HL-60 (cell line): ENCODE data around the gene MYOF.
A peak's percentile ranks its signal among the peaks of the same experiment; 100 is the strongest.

Experiments
- DNase-seq, 2 experiments: peaks; one replicate each; pipeline ENCODE4 v3.0.0-alpha.2; 2010 to 2020; ENCODE audit warnings: low read depth in 1 of 2, low spot score in 1 of 2
- H3K27ac ChIP-seq: fragments of 250-450 bp; sonication (Bioruptor Pico); replicated peaks from 2 replicates; pipeline ENCODE4 v1.5.1; 2020; ENCODE audit warnings: mild to moderate bottlenecking, moderate library complexity
- H3K27me3 ChIP-seq: fragments of 250-450 bp; sonication (Bioruptor Pico); 2 replicates; pipeline ENCODE4 v1.5.1; 2021; ENCODE audit warnings: mild to moderate bottlenecking, moderate library complexity; ENCODE audit not compliant: insufficient read depth, poor library complexity, severe bottlenecking
- H3K4me3 ChIP-seq: replicated peaks from 2 replicates; pipeline ENCODE4 v1.5.1; 2011; ENCODE audit warnings: mild to moderate bottlenecking, control low read depth, low read length; ENCODE audit not compliant: insufficient read depth
- CTCF ChIP-seq: IDR thresholded peaks from one replicate; pipeline ENCODE4 v1.5.1; 2011; ENCODE audit warnings: low read length, control low read depth, inconsistent platforms; ENCODE audit not compliant: insufficient read depth
- GABPA ChIP-seq: IDR thresholded peaks from 2 replicates; pipeline ENCODE4 v1.6.1; 2012; ENCODE audit warnings: low read depth
- POLR2AphosphoS5 ChIP-seq: IDR thresholded peaks from 2 replicates; pipeline ENCODE4 v1.6.1; 2012; ENCODE audit warnings: low read depth
- REST ChIP-seq: IDR thresholded peaks from 2 replicates; pipeline ENCODE4 v1.6.1; 2012; ENCODE audit warnings: low read depth; ENCODE audit not compliant: insufficient replicate concordance
- SPI1 ChIP-seq: IDR thresholded peaks from 2 replicates; pipeline ENCODE4 v1.6.1; 2012; ENCODE audit warnings: low read depth, mild to moderate bottlenecking, borderline replicate concordance

Gene MYOF

GRCh38 chr10:93485690-93486089 lies 3.6 kb upstream of the MYOF start:
- TF ChIP-seq REST (no peak), POLR2AphosphoS5 (no peak), CTCF (no peak), GABPA (no peak), SPI1 (no peak)
- peaks cover 8% of the 10 kb centered on the region for H3K27me3 ChIP-seq
- no peak for DNase-seq
- no peak overlapping the region for H3K4me3 ChIP-seq
- no peak overlapping the region for H3K27ac ChIP-seq

GRCh38 chr10:93481637-93482144 lies 443 bp downstream of the MYOF start:
- H3K27me3 ChIP-seq, result peaks cover 8% of the 10 kb centered on the region
- TF ChIP-seq SPI1 (no peak), CTCF (no peak), REST (no peak), GABPA (no peak), POLR2AphosphoS5 (no peak)
- no peak overlapping the region for H3K27ac ChIP-seq
- DNase-seq, result no peak
- H3K4me3 ChIP-seq, result peak overlapping the region; percentile 53

- DNase-seq, result no peak
- no peak for TF ChIP-seq GABPA
- TF ChIP-seq REST, result no peak
- no peak for TF ChIP-seq POLR2AphosphoS5
- TF ChIP-seq CTCF, result no peak
- TF ChIP-seq SPI1, result no peak
- Histone ChIP-seq H3K4me3 (no peak overlapping the region), H3K27ac (no peak overlapping the region), H3K27me3 (peaks cover 6% of the 10 kb centered on the region)
These were observed 3.3 kb downstream of the MYOF start for GRCh38 chr10:93478873-93479272.
